H7 (cell line): ENCODE results near the gene LSAMP. TPM values are rescaled to one million over a fixed set of nuclear protein-coding genes. Genes with fewer than 3 reads are reported as not detected.

Experiments used
- DNase-seq: peaks from one replicate; pipeline ENCODE4 v3.0.0; 2012
- H3K27me3 ChIP-seq: 2 replicates; pipeline ENCODE4 v1.6.0; 2011; ENCODE audit warnings: mild to moderate bottlenecking, low read length; ENCODE audit not compliant: control insufficient read depth, insufficient read depth
- H3K36me3 ChIP-seq: replicated peaks from 2 replicates; pipeline ENCODE4 v1.5.1; 2011; ENCODE audit warnings: low read length; ENCODE audit not compliant: control insufficient read depth, insufficient read depth
- H3K4me3 ChIP-seq: 2 replicates; pipeline ENCODE4 v1.5.1; 2011; ENCODE audit warnings: low read depth, mild to moderate bottlenecking, control low read depth, low read length, moderate library complexity; ENCODE audit not compliant: insufficient read depth
- total RNA-seq: library from RNA; depleted of rRNA; stranded (reverse); fragments of >200 nt; shearing (Covaris generic); gene quantifications from 2 replicates; pipeline ENCODE4 v1.2.3, GENCODE V29; 2014

LSAMP gene
- total RNA-seq, 1 experiment from 2014 or later = 2.6 TPM

GRCh38 chr3:116039651-116039985, 405.7 kb downstream of the LSAMP start:
- Histone ChIP-seq H3K27me3 (no peaks in the 10 kb centered on the region), H3K36me3 (no peaks in the 10 kb centered on the region), H3K4me3 (no peak overlapping the region)
- no peak for DNase-seq

GRCh38 chr3:116038968-116039650, 406.2 kb downstream of the LSAMP start:
- Histone ChIP-seq H3K27me3 (no peaks in the 10 kb centered on the region), H3K4me3 (no peak overlapping the region), H3K36me3 (no peaks in the 10 kb centered on the region)
- DNase-seq = no peak

- H3K36me3 ChIP-seq = no peaks in the 10 kb centered on the region
- H3K27me3 ChIP-seq = no peaks in the 10 kb centered on the region
- no peak overlapping the region for H3K4me3 ChIP-seq
- no peak for DNase-seq
Observed at GRCh38 chr3:116037954-116038911, 407.1 kb downstream of the LSAMP start.

DNA sequence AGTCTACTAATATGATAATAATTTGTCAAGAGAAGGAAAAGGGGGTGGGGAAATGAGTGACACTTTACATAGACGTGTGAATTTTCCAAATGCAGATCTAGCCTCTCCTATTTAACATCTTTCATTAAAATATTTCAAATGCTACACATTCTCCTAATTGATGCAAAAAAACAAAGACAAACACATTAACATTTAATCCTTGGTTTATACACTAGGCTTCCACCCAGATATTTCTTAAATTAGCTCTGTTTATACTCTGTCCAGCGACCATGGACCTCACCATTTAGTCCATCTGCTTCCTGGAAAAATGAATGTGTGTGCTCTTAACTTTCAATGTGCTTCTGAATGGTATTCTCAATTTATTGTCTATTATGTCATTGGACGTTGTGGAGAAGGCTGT, 409.9 kb downstream of the LSAMP start:
- no peaks in the 10 kb centered on the region for H3K36me3 ChIP-seq
- no peaks in the 10 kb centered on the region for H3K27me3 ChIP-seq
- no peak for DNase-seq
- H3K4me3 ChIP-seq = no peak overlapping the region

DNA sequence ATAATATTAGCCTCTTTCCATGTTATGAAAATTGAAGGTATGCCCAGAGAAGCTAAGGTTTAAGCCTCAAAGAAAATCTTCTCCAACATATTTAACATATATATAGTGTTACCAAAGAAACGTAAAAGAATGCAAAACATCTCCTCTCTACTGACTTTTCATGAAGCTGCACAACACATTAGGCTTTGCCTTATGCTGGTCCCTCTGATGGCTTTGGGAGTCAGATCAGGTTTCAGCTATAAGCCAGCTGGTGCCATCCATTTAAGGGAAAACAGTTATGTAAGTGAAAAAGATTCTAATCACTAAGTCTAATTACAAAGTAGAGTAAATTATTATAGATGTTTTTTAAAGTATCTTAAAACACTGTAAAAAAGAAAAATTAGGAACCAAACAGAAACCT, 410.5 kb downstream of the LSAMP start:
- no peak for DNase-seq
- no peaks in the 10 kb centered on the region for H3K36me3 ChIP-seq
- H3K27me3 ChIP-seq = no peaks in the 10 kb centered on the region
- no peak overlapping the region for H3K4me3 ChIP-seq

- H3K4me3 ChIP-seq = no peak overlapping the region
Observed at GRCh38 chr3:116034086-116034485, 411.2 kb downstream of the LSAMP start.

GRCh38 chr3:116033516-116033915, 411.8 kb downstream of the LSAMP start:
- no peak for DNase-seq
- Histone ChIP-seq H3K4me3 (no peak overlapping the region), H3K27me3 (no peaks in the 10 kb centered on the region), H3K36me3 (no peaks in the 10 kb centered on the region)

More at GRCh38 chr3:116034086-116034485, 411.2 kb downstream of the LSAMP start:
- no peaks in the 10 kb centered on the region for H3K27me3 ChIP-seq
- H3K36me3 ChIP-seq = no peaks in the 10 kb centered on the region
- no peak for DNase-seq

DNA sequence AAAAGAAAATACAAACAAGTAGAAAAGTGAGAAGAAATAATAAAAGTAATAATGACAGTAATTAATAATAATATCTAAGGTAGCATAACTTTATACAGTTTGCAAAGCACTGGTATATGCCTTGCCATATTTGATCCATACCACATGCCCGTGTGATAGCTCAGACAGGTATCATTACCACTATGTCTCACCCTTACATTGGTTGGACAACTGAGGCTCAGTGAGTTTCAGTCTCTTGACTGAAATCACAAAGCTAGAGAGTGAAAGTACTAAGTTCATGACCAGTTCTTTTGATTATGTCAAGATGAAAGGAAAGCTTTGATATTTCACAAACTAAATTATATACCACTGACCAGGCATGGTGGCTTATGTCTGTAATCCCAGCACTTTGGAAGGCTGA, 413.1 kb downstream of the LSAMP start:
- DNase-seq = no peak

GRCh38 chr3:116030131-116030850, 415.0 kb downstream of the LSAMP start:
- no peak for DNase-seq
- Histone ChIP-seq H3K36me3 (no peaks in the 10 kb centered on the region), H3K27me3 (no peaks in the 10 kb centered on the region), H3K4me3 (no peak overlapping the region)

More for the DNA sequence above, 413.1 kb downstream of the LSAMP start:
- H3K27me3 ChIP-seq = no peaks in the 10 kb centered on the region
- H3K36me3 ChIP-seq = no peaks in the 10 kb centered on the region
- no peak overlapping the region for H3K4me3 ChIP-seq

DNA sequence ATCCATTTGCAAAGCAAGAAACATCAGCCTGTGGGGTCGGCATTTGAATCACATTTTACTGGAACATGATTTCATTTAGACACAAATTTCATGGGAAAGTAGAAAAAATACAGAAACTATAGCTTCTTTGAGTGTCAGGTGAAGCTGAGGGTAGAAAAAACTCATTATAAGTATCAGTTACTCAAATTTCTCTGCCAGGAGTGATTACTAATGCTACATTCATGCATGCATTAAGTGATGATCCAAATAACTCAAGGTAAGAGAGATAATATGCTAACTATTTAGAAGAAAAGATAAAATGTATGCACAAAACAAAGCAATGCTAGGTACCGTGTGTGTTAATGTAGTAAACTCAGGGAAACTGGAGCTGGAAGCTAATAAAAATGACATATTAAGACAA, 416.0 kb downstream of the LSAMP start:
- no peak overlapping the region for H3K4me3 ChIP-seq
- H3K27me3 ChIP-seq = no peaks in the 10 kb centered on the region
- no peaks in the 10 kb centered on the region for H3K36me3 ChIP-seq
- no peak for DNase-seq

- H3K4me3 ChIP-seq = no peak overlapping the region
- H3K27me3 ChIP-seq = no peaks in the 10 kb centered on the region
- DNase-seq = no peak
- H3K36me3 ChIP-seq = no peaks in the 10 kb centered on the region
Observed at GRCh38 chr3:116028157-116028556, 417.1 kb downstream of the LSAMP start.

GRCh38 chr3:116020989-116021388, 424.3 kb downstream of the LSAMP start:
- no peaks in the 10 kb centered on the region for H3K27me3 ChIP-seq
- no peaks in the 10 kb centered on the region for H3K36me3 ChIP-seq
- no peak for DNase-seq
- H3K4me3 ChIP-seq = no peak overlapping the region

DNA sequence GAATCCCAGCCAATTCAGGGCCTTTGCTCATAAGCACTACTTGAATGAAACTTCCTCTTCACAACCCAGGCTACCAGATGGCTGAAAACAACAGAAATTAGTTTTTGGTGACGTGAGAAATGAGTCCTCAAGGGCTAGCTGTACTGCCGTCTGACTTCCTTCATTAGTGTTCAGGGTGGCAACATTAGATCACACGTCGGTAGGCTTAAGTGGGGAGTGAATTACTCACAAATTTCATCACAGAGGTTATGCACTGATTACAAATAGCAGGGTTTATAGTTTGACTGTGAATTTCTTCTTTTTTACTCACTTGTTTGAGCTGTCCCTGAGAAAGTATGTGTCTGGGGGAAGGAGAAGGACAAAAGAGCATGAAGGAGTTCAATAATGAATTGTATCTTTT, 424.8 kb downstream of the LSAMP start:
- DNase-seq = no peak
- no peak overlapping the region for H3K4me3 ChIP-seq
- no peaks in the 10 kb centered on the region for H3K36me3 ChIP-seq
- no peaks in the 10 kb centered on the region for H3K27me3 ChIP-seq

DNA sequence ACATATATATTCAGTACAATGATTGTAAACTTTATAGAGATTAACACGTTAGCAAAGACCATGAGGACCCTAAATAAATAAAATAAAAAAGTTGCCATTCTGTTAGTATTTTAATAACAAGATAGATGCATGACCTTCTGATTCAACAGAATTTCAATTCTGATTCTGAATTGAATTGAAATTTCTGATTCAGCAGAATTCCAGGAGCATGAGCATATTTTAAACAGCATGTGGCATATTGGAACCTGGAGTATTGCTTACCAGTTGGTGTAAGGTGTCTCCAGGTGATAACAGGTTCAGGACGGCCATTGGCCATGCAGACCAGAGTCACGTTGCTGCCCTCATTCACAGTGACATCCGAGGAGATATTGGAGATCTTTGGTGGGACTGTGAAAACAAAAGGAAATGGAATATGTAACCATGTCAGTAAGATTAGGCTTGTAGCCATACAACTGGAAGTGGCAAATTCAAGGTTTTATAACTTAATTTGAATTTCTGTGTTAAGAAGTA, 426.0 kb downstream of the LSAMP start:
- Histone ChIP-seq H3K27me3 (no peaks in the 10 kb centered on the region), H3K36me3 (no peaks in the 10 kb centered on the region), H3K4me3 (no peak overlapping the region)
- no peak for DNase-seq
